ENCODE data around the gene SEMA4D.

DNA sequence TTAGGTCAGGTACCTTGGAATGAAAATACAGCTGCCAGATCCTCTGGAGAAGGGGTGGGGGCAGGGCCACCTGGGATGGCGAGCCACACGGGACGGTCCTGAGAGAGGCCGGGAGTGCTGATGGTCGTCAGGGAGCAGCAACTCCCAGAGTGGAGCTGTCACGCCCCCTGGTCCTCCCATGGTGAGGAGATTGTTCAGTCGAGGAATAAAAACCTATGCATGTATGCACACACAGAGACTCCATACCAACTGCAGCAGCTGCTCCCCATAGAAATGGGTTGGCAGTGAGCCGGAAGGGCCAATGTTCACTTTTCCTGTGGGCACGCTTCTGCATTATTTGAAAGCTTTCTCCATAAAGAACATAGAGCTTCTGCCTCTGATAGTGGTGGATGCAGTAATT lies 45.2 kb upstream of the SEMA4D start:
- no peak for TF ChIP-seq CTCF (IDR thresholded peaks at IDR 0.05; ENCODE audit: borderline replicate concordance, extremely low read depth, low read length, poor library complexity, severe bottlenecking)
- TF ChIP-seq EZH2 (IDR thresholded peaks at IDR 0.05; ENCODE audit: borderline replicate concordance, low read depth, low read length, severe bottlenecking): no peak
